Suprapubic skin (tissue), 4 donors: ENCODE measurements around the gene TPSAB1. TPM values are rescaled to one million over a fixed set of nuclear protein-coding genes. Genes with fewer than 3 reads are reported as not detected.
"Not testable (repeated sequence)": the region's sequence is repeated elsewhere in the genome, so short reads cannot be mapped to it uniquely, and the experiment has no call there.

ENCODE experiments used
- DNase-seq, 2 donors: peaks; one replicate each; pipeline ENCODE4 v3.0.0-alpha.2; 2019; ENCODE audit warnings: low spot score in 2 of 2
- H3K27ac ChIP-seq: fragments of 200-600 bp; sonication (generic); one replicate; pipeline ENCODE4 v1.5.1; 2019
- H3K27me3 ChIP-seq: fragments of 200-600 bp; sonication (generic); one replicate; pipeline ENCODE4 v1.5.1; 2019
- H3K36me3 ChIP-seq: fragments of 200-600 bp; sonication (generic); one replicate; pipeline ENCODE4 v1.5.1; 2019
- H3K4me1 ChIP-seq: fragments of 200-600 bp; sonication (generic); one replicate; pipeline ENCODE4 v1.5.1; 2019
- H3K4me3 ChIP-seq: fragments of 200-600 bp; sonication (generic); one replicate; pipeline ENCODE4 v1.5.1; 2019; ENCODE audit warnings: mild to moderate bottlenecking
- H3K9me3 ChIP-seq: fragments of 200-600 bp; sonication (generic); one replicate; pipeline ENCODE4 v1.5.1; 2019
- CTCF ChIP-seq, 2 donors: fragments of 200-600 bp in 1 of 2; fragments of 450-650 bp in 1 of 2; sonication (generic) in 1 of 2; IDR thresholded peaks; one replicate each; pipeline ENCODE4 v1.5.1; 2016 to 2019; ENCODE audit warnings: antibody characterized with exemption in 2 of 2, mild to moderate bottlenecking in 1 of 2, moderate library complexity in 1 of 2
- EP300 ChIP-seq: sonication (generic); formaldehyde crosslinking; IDR thresholded peaks from one replicate; pipeline ENCODE4 v1.6.1; 2017; ENCODE audit warnings: antibody characterized with exemption
- POLR2A ChIP-seq, 2 donors: fragments of 450-650 bp; IDR thresholded peaks; one replicate each; pipeline ENCODE4 v1.6.1; 2017; ENCODE audit warnings: antibody characterized with exemption in 2 of 2, mild to moderate bottlenecking in 2 of 2, moderate library complexity in 2 of 2
- POLR2AphosphoS5 ChIP-seq, 3 donors: sonication (generic); formaldehyde crosslinking; IDR thresholded peaks; one replicate each; pipeline ENCODE4 v1.6.1; 2017; ENCODE audit warnings: antibody characterized with exemption in 3 of 3
- WGBS: methylation state at CpG from one replicate; pipeline ENCODE4 v1.1.5; 2018; 5-methylcytosine and 5-hydroxymethylcytosine counted together
- total RNA-seq, 4 donors: library from RNA; depleted of rRNA; stranded (reverse); fragments of >200 nt; gene quantifications; one replicate each; pipeline ENCODE4 v1.1.0, GENCODE V29; 2016

The TPSAB1 gene
- total RNA-seq, 4 donors from 2014 or later = 6.0 to 36.8 (median 16.5) TPM

DNA sequence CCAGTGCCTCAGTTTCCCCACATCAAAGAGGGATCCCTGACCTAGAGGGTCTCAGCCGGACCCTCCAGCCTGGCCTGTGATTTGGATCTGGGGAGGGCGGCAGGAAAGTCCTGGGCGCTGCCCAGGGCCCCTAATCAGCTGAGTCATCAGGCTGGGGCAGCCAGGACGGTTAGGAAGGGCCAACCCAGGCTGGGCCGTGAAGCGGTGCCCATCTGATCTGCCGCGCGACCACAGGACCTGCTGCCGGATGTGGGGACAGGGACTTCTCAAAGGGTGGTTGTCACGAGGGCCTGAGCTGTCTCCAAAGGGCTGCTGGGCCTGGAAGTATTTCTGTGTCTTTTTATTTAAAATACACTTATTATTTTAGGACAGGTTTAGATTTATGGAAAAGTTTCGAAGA lies 4.4 kb downstream of the TPSAB1 start:
- Histone ChIP-seq H3K27ac (no peak overlapping the region), H3K9me3 (no peaks in the 10 kb centered on the region), H3K36me3 (no peaks in the 10 kb centered on the region), H3K4me3 (no peak overlapping the region), H3K4me1 (no peaks in the 10 kb centered on the region), H3K27me3 (peaks cover 30% of the 10 kb centered on the region)
- WGBS = 71% methylated on average over 12 of the region's 12 CpGs
- DNase-seq = peak; percentile 60 to 78
- TF ChIP-seq CTCF (IDR thresholded peaks at IDR 0.05) (no peak), POLR2AphosphoS5 (IDR thresholded peaks at IDR 0.05) (no peak), POLR2A (IDR thresholded peaks at IDR 0.05) (no peak), EP300 (no peak)

GRCh38 chr16:1245452-1246020 lies 5.0 kb downstream of the TPSAB1 start:
- TF ChIP-seq CTCF (IDR thresholded peaks at IDR 0.05) (no peak), POLR2A (IDR thresholded peaks at IDR 0.05) (no peak), POLR2AphosphoS5 (IDR thresholded peaks at IDR 0.05) (no peak), EP300 (no peak)
- no peak overlapping the region for H3K27ac ChIP-seq
- no peaks in the 10 kb centered on the region for H3K36me3 ChIP-seq
- peaks cover 30% of the 10 kb centered on the region for H3K27me3 ChIP-seq
- no peak overlapping the region for H3K4me3 ChIP-seq
- no peaks in the 10 kb centered on the region for H3K9me3 ChIP-seq
- WGBS = 23% methylated on average over 19 of the region's 22 CpGs
- H3K4me1 ChIP-seq = no peaks in the 10 kb centered on the region
- peak in 1 of 2 donors; percentile 67 for DNase-seq

DNA sequence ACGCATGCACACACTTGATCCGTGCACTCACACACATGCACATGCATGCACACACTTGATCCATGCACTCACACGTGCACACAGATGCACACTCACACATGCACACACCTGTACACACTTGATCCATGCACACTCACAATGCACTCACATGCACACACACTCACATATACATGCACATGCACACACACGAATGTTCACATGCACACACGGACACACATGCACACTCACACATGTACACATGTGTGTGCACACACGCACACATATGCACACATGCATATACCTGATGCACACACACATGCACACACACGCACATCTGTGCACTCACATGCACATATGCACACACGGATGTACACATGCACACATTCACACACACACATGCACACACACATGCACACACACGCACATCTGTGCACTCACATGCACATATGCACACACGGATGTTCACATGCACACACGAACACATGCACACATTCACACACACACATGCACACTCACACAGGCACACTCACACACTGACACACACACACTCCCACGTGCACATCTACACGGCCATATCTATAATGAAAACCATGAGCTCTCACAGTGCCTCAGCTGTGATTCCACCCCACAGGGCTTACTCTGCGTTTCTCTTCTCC lies 7.5 kb downstream of the TPSAB1 start:
- H3K36me3 ChIP-seq, H3K9me3 ChIP-seq, DNase-seq, H3K4me1 ChIP-seq, H3K27ac ChIP-seq, H3K4me3 ChIP-seq: not testable (repeated sequence)
- 70% methylated on average over 9 of the region's 14 CpGs for WGBS
- H3K27me3 ChIP-seq = peaks cover 30% of the 10 kb centered on the region

DNA sequence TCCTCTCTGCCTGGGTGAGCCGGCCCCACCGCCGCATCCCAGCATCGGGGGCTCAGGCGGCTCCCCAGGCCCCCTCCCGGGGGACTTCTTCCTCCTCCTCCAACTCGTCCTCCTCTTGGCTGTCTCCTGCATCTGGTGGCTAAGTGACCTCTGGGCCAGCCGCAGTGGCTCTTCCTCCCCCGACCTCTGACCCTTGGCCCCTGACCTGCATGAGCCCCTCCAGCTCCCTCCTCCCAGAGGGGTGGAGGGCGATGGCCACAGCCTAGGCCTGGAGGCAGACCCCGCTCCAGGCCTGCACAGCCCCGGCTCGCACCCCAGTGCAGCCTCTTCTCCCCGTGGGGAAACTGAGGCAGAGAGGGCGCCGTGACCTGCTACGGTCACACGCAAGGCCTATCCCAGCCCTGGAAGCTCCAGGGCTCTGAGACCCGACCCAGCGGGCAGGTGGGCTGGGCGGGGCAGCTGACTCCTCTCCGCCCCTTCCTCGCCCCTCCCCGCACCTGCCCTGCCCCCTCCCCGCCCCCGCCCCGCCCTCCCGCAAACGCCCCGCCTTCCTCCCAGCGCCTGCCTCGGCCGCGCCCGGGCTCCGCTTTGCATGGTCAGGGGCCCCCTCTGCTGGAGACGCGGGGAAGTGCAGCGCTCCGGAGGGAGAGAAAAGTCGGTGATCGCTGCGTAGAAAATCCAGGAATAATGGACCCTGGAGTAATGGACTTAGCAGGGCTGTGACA lies 8.7 kb downstream of the TPSAB1 start:
- not testable (repeated sequence) for H3K9me3 ChIP-seq, H3K36me3 ChIP-seq, H3K27ac ChIP-seq, H3K4me1 ChIP-seq, H3K4me3 ChIP-seq
- WGBS = no CpG with 5 or more reads among the region's 43 CpGs
- H3K27me3 ChIP-seq = peaks cover 25% of the 10 kb centered on the region
- DNase-seq = peak in 1 of 2 donors; percentile 57

GRCh38 chr16:1253701-1254364 lies 13.3 kb downstream of the TPSAB1 start:
- peaks cover 34% of the 10 kb centered on the region for H3K27me3 ChIP-seq
- not testable (repeated sequence) for H3K4me1 ChIP-seq, H3K4me3 ChIP-seq, H3K9me3 ChIP-seq, H3K36me3 ChIP-seq, H3K27ac ChIP-seq, DNase-seq
- WGBS = no CpG with 5 or more reads among the region's 47 CpGs

- WGBS = no CpG with 5 or more reads among the region's 3 CpGs
- not testable (repeated sequence) for H3K4me1 ChIP-seq, H3K9me3 ChIP-seq, H3K27ac ChIP-seq, H3K36me3 ChIP-seq, H3K4me3 ChIP-seq
- peaks cover 44% of the 10 kb centered on the region for H3K27me3 ChIP-seq
- peak in 1 of 2 donors; percentile 55 for DNase-seq
Observed at GRCh38 chr16:1254821-1255220, 14.3 kb downstream of the TPSAB1 start.

DNA sequence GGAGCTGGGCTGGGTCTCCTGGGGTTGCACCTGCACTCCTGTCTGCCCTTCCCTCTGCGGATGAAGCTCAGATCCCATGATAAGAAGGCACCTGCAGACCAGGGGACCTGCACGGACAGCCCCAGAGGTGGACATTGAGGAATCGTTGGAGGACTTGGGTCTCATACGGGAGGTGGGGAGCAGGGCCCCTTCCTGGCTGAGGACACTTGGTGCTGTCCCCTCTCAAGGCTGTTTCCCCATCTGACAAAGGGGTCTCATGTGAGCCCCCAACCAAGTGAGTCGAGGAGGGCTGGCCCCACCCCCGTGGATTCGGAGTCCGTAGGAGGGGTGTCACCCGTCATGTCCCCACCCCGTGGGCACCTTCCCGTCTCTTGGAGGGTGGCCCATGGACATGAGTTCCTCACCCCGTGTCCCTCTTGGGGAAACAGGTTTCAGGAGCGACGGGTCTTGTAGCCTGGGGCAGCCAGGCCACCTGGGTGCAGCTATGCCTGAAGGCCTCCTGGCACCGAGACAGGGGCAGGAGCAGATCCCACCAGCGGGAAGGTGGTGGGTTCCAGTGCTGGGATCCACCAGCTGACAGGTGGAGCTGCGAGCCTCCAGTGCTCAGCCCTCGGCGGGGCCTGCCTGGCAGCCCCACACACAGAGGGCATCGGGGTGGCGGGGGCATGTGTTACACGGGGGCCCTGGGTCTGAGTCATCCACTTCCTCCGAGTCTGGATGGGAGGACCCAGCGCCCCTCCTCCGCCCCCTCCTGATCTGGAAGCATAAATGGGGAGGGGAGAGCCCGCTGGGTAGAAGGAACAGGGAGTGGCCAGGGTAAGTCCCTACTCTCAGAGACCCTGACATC lies 15.0 kb downstream of the TPSAB1 start, which contains the start of gene TPSD1:
Gene TPSD1, plus strand, starts transcription at position 794 of the 847 bp plus-strand sequence. CDS start 212 bp downstream, outside the sequence.
- WGBS = no CpG with 5 or more reads among the region's 26 CpGs

DNA sequence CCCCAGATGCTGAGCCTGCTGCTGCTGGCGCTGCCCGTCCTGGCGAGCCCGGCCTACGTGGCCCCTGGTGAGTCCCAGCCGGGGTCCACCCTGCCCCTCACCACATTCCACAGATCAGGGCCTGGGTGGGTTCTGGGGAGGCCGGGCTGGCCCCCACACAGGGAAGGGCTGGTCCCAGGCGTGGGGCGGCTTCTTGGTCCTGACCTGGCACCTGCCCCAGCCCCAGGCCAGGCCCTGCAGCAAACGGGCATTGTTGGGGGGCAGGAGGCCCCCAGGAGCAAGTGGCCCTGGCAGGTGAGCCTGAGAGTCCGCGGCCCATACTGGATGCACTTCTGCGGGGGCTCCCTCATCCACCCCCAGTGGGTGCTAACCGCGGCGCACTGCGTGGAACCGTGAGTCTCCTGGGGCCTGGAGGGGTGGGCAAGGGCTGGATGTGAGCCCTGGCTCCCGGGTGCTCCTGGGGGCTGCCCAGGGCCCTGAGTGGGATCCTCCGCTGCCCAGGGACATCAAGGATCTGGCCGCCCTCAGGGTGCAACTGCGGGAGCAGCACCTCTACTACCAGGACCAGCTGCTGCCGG lies 15.9 kb downstream of the TPSAB1 start:
- not testable (repeated sequence) for H3K4me3 ChIP-seq, H3K4me1 ChIP-seq, H3K9me3 ChIP-seq, H3K27ac ChIP-seq, H3K36me3 ChIP-seq, DNase-seq
- peaks cover 60% of the 10 kb centered on the region for H3K27me3 ChIP-seq
- WGBS = 73% methylated on average over 7 of the region's 23 CpGs

More for the DNA sequence above, 15.0 kb downstream of the TPSAB1 start, which contains the start of gene TPSD1:
- not testable (repeated sequence) for H3K4me1 ChIP-seq, H3K9me3 ChIP-seq, H3K4me3 ChIP-seq, H3K36me3 ChIP-seq, H3K27ac ChIP-seq
- DNase-seq = peak in 1 of 2 donors; percentile 56
- peaks cover 51% of the 10 kb centered on the region for H3K27me3 ChIP-seq
